Measurements from ENCODE around the gene DDIAS. TPM values are rescaled to one million over a fixed set of nuclear protein-coding genes. Genes with fewer than 3 reads are reported as not detected.

DDIAS gene
- polyA plus RNA-seq, 1 experiment: 2.9 TPM

DNA sequence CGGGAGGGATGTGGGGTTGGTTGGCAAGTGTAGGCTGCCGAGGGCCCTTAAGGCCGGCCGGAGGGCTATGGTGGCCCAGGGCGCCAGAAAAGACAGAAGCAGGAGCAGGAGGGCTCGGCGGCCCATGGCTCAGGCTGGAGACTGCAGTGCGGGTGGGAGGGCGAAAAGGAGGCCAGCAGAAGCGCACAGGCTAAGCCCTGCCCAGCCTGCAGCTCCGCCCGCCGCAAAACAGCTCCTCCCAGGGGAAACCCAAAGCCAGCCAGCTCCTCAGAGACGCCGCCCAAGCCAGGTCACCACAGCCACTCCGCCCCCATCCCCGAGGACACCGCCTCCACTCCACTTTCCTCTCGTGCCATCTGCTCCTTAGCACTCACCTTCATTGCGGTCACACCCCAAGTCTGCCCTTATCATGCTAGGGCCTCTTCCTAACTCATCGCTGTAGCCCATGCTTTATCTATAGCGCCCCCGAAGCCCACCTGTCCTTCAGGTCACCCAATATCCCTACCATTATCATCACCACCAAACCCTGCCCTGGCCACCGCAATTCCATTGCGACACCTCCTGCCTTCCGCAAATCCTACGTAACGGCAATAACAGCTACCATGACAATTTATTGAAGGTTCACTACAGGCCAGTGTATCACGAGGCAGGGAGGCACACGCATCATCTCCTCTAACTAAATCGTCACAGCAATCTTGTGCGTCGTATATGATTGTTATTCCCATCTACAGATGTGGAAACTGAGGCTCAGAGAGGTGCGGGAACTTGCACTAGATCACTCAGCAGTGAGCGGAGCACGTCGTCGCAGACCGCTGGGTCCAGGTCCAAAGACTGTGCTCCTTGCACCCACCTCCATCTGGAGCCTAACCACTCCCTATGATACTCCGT, 1.0 kb upstream of the DDIAS start, which contains the start of gene PRCP:
Gene PRCP, minus strand, starts transcription at position 154 of the 888 bp plus-strand sequence. Its CDS starts 28 bp downstream, at position 126.
- no peaks in the 10 kb centered on the region for H3K27me3 ChIP-seq (ENCODE audit: control insufficient read depth, insufficient read depth, low read length)
- TF ChIP-seq, protein P1, sequence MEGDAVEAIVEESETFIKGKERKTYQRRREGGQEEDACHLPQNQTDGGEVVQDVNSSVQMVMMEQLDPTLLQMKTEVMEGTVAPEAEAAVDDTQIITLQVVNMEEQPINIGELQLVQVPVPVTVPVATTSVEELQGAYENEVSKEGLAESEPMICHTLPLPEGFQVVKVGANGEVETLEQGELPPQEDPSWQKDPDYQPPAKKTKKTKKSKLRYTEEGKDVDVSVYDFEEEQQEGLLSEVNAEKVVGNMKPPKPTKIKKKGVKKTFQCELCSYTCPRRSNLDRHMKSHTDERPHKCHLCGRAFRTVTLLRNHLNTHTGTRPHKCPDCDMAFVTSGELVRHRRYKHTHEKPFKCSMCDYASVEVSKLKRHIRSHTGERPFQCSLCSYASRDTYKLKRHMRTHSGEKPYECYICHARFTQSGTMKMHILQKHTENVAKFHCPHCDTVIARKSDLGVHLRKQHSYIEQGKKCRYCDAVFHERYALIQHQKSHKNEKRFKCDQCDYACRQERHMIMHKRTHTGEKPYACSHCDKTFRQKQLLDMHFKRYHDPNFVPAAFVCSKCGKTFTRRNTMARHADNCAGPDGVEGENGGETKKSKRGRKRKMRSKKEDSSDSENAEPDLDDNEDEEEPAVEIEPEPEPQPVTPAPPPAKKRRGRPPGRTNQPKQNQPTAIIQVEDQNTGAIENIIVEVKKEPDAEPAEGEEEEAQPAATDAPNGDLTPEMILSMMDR (IDR thresholded peaks at IDR 0.05; ENCODE audit: low read depth, low read length): 0 out of 2 replicates have a peak, but pooled peaks have one; percentile 1
- peak within 1 kb of the TSS; percentile 87 for H3K4me3 ChIP-seq (ENCODE audit: low read depth, low read length)
- POLR2A ChIA-PET: interaction anchor here (0.6 to 2.1 kb wide), 10 partner anchors 10 to 385 kb away, joined by 3 to 22 read pairs (median 6); partner anchors contain the start of genes CCDC90B, PCF11 and RAB30
- DNase-seq (ENCODE audit: low read depth, low spot score): peak; percentile 61
- CTCF ChIA-PET: interaction anchor here (0.6 to 5.6 kb wide), 18 partner anchors 11 to 919 kb away, joined by 3 to 46 read pairs (median 4); no protein-coding TSS in a partner anchor
- peak within 1 kb of the TSS; percentile 74 for H3K27ac ChIP-seq (ENCODE audit: low read depth, low read length)
- H3K9me3 ChIP-seq (ENCODE audit: control insufficient read depth, insufficient read depth, low read length): no peaks in the 10 kb centered on the region

DNA sequence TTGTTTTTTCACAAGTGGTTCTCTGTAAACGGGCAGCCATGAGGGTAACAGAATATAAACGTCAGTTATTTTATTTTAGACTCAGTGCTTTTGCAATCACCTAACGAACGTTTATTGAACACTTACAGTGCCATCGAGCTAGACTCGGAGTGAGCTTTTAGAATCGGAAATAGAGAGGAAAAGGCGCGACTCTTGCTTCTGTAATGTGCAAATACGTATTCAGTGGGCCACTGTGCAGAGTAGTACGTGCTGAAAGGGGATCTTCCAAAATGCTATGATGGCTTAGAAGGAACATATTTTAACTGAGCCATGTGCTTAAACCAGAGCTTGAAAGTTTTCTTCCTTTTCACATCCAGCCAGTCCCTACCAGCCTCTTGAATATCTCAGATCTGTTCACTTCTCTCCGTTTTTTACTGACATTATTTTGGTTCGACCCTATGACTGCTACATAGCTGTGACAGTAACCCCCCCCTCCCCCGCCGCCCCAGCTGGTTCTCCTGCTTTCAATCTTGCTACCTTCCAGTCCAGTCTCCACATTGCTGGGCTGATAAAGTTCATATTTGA, 468 bp downstream of the DDIAS start:
- H3K27me3 ChIP-seq (ENCODE audit: control insufficient read depth, insufficient read depth, low read length): no peaks in the 10 kb centered on the region
- TF ChIP-seq, protein P1 (IDR thresholded peaks at IDR 0.05; ENCODE audit: low read depth, low read length): no peak
- peak overlapping the region; percentile 87 for H3K4me3 ChIP-seq (ENCODE audit: low read depth, low read length)
- no peak overlapping the region for H3K27ac ChIP-seq (ENCODE audit: low read depth, low read length)
- CTCF ChIA-PET: interaction anchor here (0.6 to 5.6 kb wide), 15 partner anchors 8 to 918 kb away, joined by 3 to 46 read pairs (median 4); no protein-coding TSS in a partner anchor
- DNase-seq (ENCODE audit: low read depth, low spot score): no peak
- no peaks in the 10 kb centered on the region for H3K9me3 ChIP-seq (ENCODE audit: control insufficient read depth, insufficient read depth, low read length)
- POLR2A ChIA-PET: interaction anchor here (1.0 to 2.1 kb wide), 5 partner anchors 8 to 384 kb away, joined by 3 to 22 read pairs (median 6); partner anchors contain the start of genes CCDC90B, PCF11 and RAB30

DNA sequence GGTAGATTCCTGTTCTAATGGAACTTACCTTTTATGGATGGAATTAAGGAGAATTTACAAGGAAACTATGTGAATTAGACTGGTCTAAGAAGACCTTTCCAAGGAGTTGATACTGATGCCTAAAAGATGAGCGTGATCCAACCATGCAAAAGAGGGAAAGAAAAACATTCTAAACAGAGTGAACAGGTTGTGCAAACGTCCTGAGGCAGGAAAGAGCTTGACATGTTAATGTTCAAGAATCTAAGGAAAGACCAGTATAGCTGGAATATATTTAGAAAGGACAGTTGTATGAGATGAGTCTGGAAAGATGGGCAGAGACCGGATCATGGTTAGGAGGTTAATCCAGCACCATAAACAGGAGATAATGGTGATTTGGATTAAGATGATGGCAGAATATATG, 1.3 kb downstream of the DDIAS start:
- POLR2A ChIA-PET: no interaction called here
- DNase-seq (ENCODE audit: low read depth, low spot score): no peak
- no peak overlapping the region for H3K4me3 ChIP-seq (ENCODE audit: low read depth, low read length)
- no peak overlapping the region for H3K27ac ChIP-seq (ENCODE audit: low read depth, low read length)
- H3K9me3 ChIP-seq (ENCODE audit: control insufficient read depth, insufficient read depth, low read length): no peaks in the 10 kb centered on the region
- H3K27me3 ChIP-seq (ENCODE audit: control insufficient read depth, insufficient read depth, low read length): no peaks in the 10 kb centered on the region
- TF ChIP-seq, protein P1 (IDR thresholded peaks at IDR 0.05; ENCODE audit: low read depth, low read length): no peak
- CTCF ChIA-PET: interaction anchor here (1.4 to 3.2 kb wide), 3 partner anchors 35 to 390 kb away, joined by 3 to 15 read pairs (median 4); no protein-coding TSS in a partner anchor

DNA sequence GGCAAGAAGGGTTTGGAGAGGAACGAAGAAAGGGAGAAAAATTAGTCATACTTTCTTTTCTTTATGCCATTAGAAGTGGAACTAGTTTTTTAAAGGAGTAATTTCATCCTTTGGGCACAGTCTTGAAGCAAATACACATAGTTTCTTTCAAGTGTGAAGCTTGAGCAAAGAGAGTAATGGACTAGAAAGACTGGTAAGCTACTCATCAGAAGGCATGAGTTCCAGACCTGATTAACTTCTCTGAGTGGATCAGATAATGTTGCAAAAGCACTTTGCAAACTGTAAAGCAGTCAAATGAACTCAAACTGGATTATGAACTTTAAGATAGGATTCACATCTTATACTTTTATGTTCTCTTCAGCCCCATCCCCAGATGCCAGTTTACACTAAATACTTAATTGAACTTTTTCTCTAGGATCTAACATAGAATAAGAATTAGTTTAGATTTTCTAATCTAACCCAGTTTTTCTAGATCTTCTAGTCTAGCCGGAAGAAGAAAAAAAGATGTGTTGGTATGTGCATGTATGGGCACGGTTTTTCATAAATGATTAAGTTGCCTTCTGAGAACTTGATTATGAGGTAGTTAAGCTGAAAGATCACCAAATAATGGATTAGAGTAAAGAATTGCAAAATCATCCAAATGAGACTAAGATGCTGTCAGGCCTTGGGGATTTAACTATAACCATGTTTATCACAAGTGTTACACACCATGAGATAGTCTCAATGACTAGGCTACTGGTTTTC, 2.5 kb downstream of the DDIAS start:
- ChIA-PET CTCF (interaction anchor here (0.6 to 3.2 kb wide), 7 partner anchors 26 to 1662 kb away, joined by 3 to 15 read pairs (median 3); no protein-coding TSS in a partner anchor), POLR2A (no interaction called here)
- no peak for DNase-seq (ENCODE audit: low read depth, low spot score)
- TF ChIP-seq, protein P1 (IDR thresholded peaks at IDR 0.05; ENCODE audit: low read depth, low read length): no peak
- Histone ChIP-seq H3K4me3 (ENCODE audit: low read depth, low read length) (no peak overlapping the region), H3K27ac (ENCODE audit: low read depth, low read length) (no peak overlapping the region), H3K9me3 (ENCODE audit: control insufficient read depth, insufficient read depth, low read length) (no peaks in the 10 kb centered on the region), H3K27me3 (ENCODE audit: control insufficient read depth, insufficient read depth, low read length) (no peaks in the 10 kb centered on the region)

Measured in AG04450 (cell line).